ENCODE results near the gene OTOP1. TPM values are rescaled to one million over a fixed set of nuclear protein-coding genes. Genes with fewer than 3 reads are reported as not detected.
"Not testable (repeated sequence)": the region's sequence is repeated elsewhere in the genome, so short reads cannot be mapped to it uniquely, and the experiment has no call there.

Gene OTOP1
- polyA plus RNA-seq, 1 donor from 2014 or later, result 0.16 TPM

DNA sequence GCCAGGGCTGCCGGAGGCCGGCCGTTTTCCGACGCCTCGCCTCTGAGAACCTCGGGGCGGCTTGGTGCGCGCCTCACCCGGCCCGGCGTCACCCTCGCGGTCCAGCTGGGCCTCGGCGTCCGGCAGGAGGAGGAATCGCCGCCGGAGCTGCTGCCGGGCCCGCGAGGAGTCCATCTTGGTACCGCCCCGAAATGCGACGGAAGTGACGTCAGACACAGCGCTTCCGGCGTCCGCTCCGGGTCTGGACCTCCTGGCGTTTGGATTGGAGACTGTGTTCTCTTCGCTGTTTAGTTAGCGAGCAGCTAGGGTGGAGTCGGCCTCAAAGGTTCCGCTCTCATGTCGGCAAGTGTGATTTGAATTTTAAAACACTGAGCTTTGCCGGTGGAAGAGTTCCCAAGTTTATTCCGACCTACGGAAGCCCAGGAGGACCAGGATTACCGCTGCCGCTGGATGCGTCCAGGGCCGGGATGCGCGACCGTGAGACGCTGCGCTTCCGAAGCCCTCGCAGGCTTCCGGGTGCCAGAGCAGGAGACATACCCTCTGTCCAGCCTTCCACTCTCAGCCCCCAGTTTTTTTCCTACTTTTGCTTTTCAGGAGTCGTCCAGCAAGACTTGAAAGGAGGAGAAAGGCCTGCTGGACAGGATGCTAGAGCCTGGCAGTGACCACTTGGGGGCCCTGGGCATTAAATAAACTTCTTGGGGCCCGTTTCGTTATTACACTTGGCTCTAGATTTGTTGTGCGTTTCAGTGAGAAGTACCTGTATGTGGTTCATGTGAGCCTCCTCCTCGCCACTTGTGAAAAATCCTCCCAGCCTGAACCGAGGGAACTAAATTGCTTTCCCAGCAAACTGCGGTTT is 21.5 kb upstream of the OTOP1 start, which contains the start of gene TMEM128 (continued):
- TF ChIP-seq SMC3 (conservative IDR thresholded peaks at IDR 0.05; ENCODE audit: poor library complexity) (no peak), MXI1 (conservative IDR thresholded peaks at IDR 0.05; ENCODE audit: poor library complexity, severe bottlenecking) (peak; percentile 76)

DNA sequence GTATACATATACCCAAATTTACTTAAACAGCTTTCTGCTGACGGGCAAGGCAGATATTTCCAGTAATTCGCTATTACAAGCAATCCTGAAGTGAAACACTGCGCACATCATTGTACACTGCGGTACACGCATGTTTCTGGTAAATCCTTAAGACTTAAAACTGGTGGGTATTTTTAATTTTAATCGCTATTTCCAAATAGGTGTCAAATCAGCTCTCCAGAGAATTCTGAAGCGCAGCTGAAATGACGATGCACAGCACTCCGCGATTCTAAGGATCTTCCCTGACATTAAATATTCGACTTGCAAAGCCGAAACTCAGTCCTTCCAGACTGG is 20.9 kb upstream of the OTOP1 start:
- Histone ChIP-seq H2AFZ (ENCODE audit: low read depth, low read length) (peak overlapping the region; percentile 92), H3K27ac (ENCODE audit: low read length) (peak overlapping the region; percentile 89), H3F3A (ENCODE audit: insufficient read depth, low read length, poor library complexity, severe bottlenecking) (no peaks in the 10 kb centered on the region), H3K9me2 (ENCODE audit: insufficient read depth, low read length) (no peaks in the 10 kb centered on the region), H3K9me3 (ENCODE audit: low read length) (no peaks in the 10 kb centered on the region), H3K9ac (ENCODE audit: low read length) (peak overlapping the region; percentile 93), H3K36me3 (ENCODE audit: insufficient read depth, low read length) (no peaks in the 10 kb centered on the region), H3K79me2 (replicated peaks; ENCODE audit: insufficient read depth, low read length) (peaks cover 11% of the 10 kb centered on the region), H4K20me1 (ENCODE audit: insufficient read depth) (no peaks in the 10 kb centered on the region), H3K4me3 (ENCODE audit: low read length) (peak overlapping the region; percentile 90), H3K4me2 (ENCODE audit: low read length) (peak overlapping the region; percentile 98), H3K27me3 (ENCODE audit: insufficient read depth, low read depth, low read length) (no peaks in the 10 kb centered on the region)
- TF ChIP-seq EP300 (conservative IDR thresholded peaks at IDR 0.05; ENCODE audit: poor library complexity, severe bottlenecking), result no peak
- TF ChIP-seq, protein P1, sequence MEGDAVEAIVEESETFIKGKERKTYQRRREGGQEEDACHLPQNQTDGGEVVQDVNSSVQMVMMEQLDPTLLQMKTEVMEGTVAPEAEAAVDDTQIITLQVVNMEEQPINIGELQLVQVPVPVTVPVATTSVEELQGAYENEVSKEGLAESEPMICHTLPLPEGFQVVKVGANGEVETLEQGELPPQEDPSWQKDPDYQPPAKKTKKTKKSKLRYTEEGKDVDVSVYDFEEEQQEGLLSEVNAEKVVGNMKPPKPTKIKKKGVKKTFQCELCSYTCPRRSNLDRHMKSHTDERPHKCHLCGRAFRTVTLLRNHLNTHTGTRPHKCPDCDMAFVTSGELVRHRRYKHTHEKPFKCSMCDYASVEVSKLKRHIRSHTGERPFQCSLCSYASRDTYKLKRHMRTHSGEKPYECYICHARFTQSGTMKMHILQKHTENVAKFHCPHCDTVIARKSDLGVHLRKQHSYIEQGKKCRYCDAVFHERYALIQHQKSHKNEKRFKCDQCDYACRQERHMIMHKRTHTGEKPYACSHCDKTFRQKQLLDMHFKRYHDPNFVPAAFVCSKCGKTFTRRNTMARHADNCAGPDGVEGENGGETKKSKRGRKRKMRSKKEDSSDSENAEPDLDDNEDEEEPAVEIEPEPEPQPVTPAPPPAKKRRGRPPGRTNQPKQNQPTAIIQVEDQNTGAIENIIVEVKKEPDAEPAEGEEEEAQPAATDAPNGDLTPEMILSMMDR (IDR thresholded peaks at IDR 0.05; ENCODE audit: poor library complexity, severe bottlenecking), result no peak
- no peak for TF ChIP-seq SMC3 (conservative IDR thresholded peaks at IDR 0.05; ENCODE audit: poor library complexity)
- no peak for TF ChIP-seq TAF1 (IDR thresholded peaks at IDR 0.05; ENCODE audit: low read depth)
- no peak for TF ChIP-seq RAD21 (conservative IDR thresholded peaks at IDR 0.05)
- no peak for TF ChIP-seq POLR2AphosphoS5 (IDR thresholded peaks at IDR 0.05)
- TF ChIP-seq MXI1 (conservative IDR thresholded peaks at IDR 0.05; ENCODE audit: poor library complexity, severe bottlenecking), result no peak
- TF ChIP-seq EZH2 (IDR thresholded peaks at IDR 0.05; ENCODE audit: borderline replicate concordance, insufficient read depth, low read length, poor library complexity, severe bottlenecking), result no peak
- TF ChIP-seq, protein P2, sequence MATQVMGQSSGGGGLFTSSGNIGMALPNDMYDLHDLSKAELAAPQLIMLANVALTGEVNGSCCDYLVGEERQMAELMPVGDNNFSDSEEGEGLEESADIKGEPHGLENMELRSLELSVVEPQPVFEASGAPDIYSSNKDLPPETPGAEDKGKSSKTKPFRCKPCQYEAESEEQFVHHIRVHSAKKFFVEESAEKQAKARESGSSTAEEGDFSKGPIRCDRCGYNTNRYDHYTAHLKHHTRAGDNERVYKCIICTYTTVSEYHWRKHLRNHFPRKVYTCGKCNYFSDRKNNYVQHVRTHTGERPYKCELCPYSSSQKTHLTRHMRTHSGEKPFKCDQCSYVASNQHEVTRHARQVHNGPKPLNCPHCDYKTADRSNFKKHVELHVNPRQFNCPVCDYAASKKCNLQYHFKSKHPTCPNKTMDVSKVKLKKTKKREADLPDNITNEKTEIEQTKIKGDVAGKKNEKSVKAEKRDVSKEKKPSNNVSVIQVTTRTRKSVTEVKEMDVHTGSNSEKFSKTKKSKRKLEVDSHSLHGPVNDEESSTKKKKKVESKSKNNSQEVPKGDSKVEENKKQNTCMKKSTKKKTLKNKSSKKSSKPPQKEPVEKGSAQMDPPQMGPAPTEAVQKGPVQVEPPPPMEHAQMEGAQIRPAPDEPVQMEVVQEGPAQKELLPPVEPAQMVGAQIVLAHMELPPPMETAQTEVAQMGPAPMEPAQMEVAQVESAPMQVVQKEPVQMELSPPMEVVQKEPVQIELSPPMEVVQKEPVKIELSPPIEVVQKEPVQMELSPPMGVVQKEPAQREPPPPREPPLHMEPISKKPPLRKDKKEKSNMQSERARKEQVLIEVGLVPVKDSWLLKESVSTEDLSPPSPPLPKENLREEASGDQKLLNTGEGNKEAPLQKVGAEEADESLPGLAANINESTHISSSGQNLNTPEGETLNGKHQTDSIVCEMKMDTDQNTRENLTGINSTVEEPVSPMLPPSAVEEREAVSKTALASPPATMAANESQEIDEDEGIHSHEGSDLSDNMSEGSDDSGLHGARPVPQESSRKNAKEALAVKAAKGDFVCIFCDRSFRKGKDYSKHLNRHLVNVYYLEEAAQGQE (IDR thresholded peaks at IDR 0.05; ENCODE audit: borderline replicate concordance), result no peak

DNA sequence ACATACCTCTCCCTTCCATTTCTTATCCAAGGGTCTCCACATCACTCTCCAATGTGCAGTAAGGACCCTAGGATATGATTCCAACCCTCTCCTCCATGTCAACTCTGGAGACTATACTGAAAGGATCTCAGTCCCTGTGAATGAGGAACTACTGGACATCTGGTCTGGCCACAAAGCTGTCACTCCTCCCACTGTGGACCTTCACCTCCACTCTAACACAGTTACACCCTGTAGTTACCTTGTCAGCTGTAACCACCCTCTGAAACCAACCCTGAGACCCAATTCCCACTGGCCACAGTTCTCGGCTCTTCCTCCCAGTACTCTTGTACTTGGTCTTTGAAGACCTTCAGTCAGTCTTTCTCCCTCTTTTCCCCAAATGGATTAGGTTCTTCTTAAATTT is 18.4 kb upstream of the OTOP1 start:
- no peaks in the 10 kb centered on the region for H3K27me3 ChIP-seq (ENCODE audit: insufficient read depth, low read depth, low read length)
- no peak overlapping the region for H2AFZ ChIP-seq (ENCODE audit: low read depth, low read length)
- H3K4me2 ChIP-seq (ENCODE audit: low read length), result no peak overlapping the region
- H4K20me1 ChIP-seq (ENCODE audit: insufficient read depth), result no peaks in the 10 kb centered on the region
- no peaks in the 10 kb centered on the region for H3F3A ChIP-seq (ENCODE audit: insufficient read depth, low read length, poor library complexity, severe bottlenecking)
- H3K36me3 ChIP-seq (ENCODE audit: insufficient read depth, low read length), result no peaks in the 10 kb centered on the region
- peaks cover 11% of the 10 kb centered on the region for H3K79me2 ChIP-seq (replicated peaks; ENCODE audit: insufficient read depth, low read length)
- no peak overlapping the region for H3K27ac ChIP-seq (ENCODE audit: low read length)
- no peaks in the 10 kb centered on the region for H3K9me2 ChIP-seq (ENCODE audit: insufficient read depth, low read length)
- H3K9me3 ChIP-seq (ENCODE audit: low read length), result no peaks in the 10 kb centered on the region
- TF ChIP-seq TAF1 (IDR thresholded peaks at IDR 0.05; ENCODE audit: low read depth), result no peak
- H3K4me3 ChIP-seq (ENCODE audit: low read length), result no peak overlapping the region
- no peak overlapping the region for H3K9ac ChIP-seq (ENCODE audit: low read length)

DNA sequence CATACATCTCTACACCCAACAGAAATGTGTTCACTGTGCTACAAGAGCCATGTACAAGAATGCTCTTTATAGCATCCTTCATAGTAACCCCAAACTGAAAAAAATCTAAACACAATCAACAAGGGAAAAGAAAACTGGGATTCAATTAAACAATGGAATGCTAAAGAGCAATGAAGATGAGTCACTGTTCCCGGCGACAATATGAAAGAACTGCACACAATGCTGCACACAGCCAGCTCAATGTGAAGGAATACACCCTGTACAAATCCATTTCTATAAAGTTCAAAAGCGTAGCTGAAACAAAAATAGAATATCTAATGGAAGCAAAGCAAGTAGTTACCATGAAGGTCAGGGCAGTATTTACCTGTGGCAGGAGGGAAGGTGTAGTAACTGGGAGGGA is 12.8 kb upstream of the OTOP1 start:
- H2AFZ ChIP-seq (ENCODE audit: low read depth, low read length); H3K9me2 ChIP-seq (ENCODE audit: insufficient read depth, low read length); H3K27ac ChIP-seq (ENCODE audit: low read length); H3K4me2 ChIP-seq (ENCODE audit: low read length); H3K79me2 ChIP-seq (replicated peaks; ENCODE audit: insufficient read depth, low read length); H3K4me3 ChIP-seq (ENCODE audit: low read length); H3K36me3 ChIP-seq (ENCODE audit: insufficient read depth, low read length); H3F3A ChIP-seq (ENCODE audit: insufficient read depth, low read length, poor library complexity, severe bottlenecking); H3K9me3 ChIP-seq (ENCODE audit: low read length); H3K9ac ChIP-seq (ENCODE audit: low read length); H3K27me3 ChIP-seq (ENCODE audit: insufficient read depth, low read depth, low read length); H4K20me1 ChIP-seq (ENCODE audit: insufficient read depth): not testable (repeated sequence)

Measured in neural cell (in vitro differentiated cells).